ENCODE results near the gene B4GALT6. TPM values are rescaled to one million over a fixed set of nuclear protein-coding genes. Genes with fewer than 3 reads are reported as not detected.

Gene B4GALT6
- total and polyA plus RNA-seq, 3 donors from 2014 or later: 12.1 to 19.5 (median 14.9) TPM

- Histone ChIP-seq H3K4me3 (no peak overlapping the region), H3K27ac (no peak overlapping the region), H3K27me3 (no peaks in the 10 kb centered on the region), H3K36me3 (ENCODE audit: low read depth, missing control alignments) (no peaks in the 10 kb centered on the region), H3K9me3 (no peaks in the 10 kb centered on the region), H3K4me1 (no peaks in the 10 kb centered on the region)
- intact Hi-C loops (cut with DNase I; ENCODE audit: low total_unique reads): no loop called here
- 67 to 75% methylated on average over 1 of the region's 1 CpG for WGBS, 2 donors
- no peak for DNase-seq
- TF ChIP-seq CTCF (IDR thresholded peaks at IDR 0.05): no peak
- no peak for TF ChIP-seq POLR2A (IDR thresholded peaks at IDR 0.05)
Observed at GRCh38 chr18:31680433-31680811, 4.0 kb downstream of the B4GALT6 start.

- Histone ChIP-seq H3K9me3 (no peaks in the 10 kb centered on the region), H3K27ac (no peak overlapping the region), H3K27me3 (no peaks in the 10 kb centered on the region), H3K4me3 (no peak overlapping the region), H3K4me1 (no peaks in the 10 kb centered on the region), H3K36me3 (ENCODE audit: low read depth, missing control alignments) (no peaks in the 10 kb centered on the region)
- TF ChIP-seq POLR2A (IDR thresholded peaks at IDR 0.05): no peak
- no peak for TF ChIP-seq CTCF (IDR thresholded peaks at IDR 0.05)
- 91 to 95% methylated on average over 5 of the region's 5 CpGs for WGBS, 2 donors
- intact Hi-C loops (cut with DNase I; ENCODE audit: low total_unique reads): no loop called here
- DNase-seq: no peak
Observed at GRCh38 chr18:31679791-31680432, 4.5 kb downstream of the B4GALT6 start.

DNA sequence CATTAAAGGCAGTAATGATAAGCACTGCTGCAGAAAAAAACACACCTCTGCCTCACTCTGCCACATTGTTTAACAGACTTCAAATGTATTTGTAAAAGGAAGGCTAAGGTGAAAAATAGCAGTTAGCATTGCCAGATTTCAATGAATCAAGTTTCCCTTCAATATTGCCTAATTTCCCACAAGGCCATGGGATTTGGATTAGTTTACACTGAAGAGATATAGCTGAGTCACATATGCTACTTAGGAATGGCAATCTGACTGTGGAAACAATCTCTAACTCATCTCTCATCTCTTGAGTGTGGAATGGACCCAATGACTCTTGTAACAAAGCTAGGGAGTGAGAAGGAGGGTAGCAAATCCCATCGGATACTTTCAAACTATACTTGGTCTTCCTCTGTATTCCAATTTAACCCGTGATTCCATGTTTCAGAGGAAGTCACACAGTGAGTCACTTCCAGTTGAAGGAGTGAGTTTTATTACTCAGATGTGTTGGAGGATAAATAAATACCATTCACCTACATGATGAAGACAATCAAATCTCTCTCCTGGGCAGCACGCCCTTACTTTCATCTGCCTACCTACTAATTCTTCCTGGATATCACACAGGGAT lies 5.1 kb downstream of the B4GALT6 start:
- H3K27ac ChIP-seq: no peak overlapping the region

DNA sequence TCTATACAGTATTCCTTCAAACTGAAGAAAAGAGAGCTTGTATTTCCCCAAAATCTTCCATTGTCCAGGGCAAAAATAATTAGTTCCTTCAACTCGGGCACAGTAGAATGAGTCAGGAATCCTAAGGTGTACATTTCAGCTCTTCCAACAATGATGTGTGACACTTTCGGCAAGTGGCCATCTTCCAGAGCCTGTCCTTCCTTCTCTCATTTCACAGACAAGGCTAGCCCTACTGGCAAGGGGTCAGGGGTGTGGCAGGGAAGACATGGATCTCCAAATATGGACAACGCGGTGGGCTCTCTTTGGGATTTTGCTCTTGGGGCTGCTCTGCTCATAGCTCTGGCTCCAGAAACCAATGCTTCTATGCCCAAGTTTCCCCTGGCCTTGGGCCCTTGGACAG lies 6.0 kb downstream of the B4GALT6 start:
- no peak for TF ChIP-seq POLR2A (IDR thresholded peaks at IDR 0.05)
- TF ChIP-seq CTCF (IDR thresholded peaks at IDR 0.05): no peak
- H3K4me1 ChIP-seq: no peaks in the 10 kb centered on the region
- no peaks in the 10 kb centered on the region for H3K36me3 ChIP-seq (ENCODE audit: low read depth, missing control alignments)
- H3K27ac ChIP-seq: no peak overlapping the region
- WGBS, 2 donors: 96 to 97% methylated on average over 4 of the region's 4 CpGs
- no peaks in the 10 kb centered on the region for H3K27me3 ChIP-seq
- H3K4me3 ChIP-seq: no peak overlapping the region
- intact Hi-C loops (cut with DNase I; ENCODE audit: low total_unique reads): no loop called here
- H3K9me3 ChIP-seq: no peaks in the 10 kb centered on the region
- no peak for DNase-seq

More for the DNA sequence above, 5.1 kb downstream of the B4GALT6 start:
- intact Hi-C loops (cut with DNase I; ENCODE audit: low total_unique reads): no loop called here
- Histone ChIP-seq H3K27me3 (no peaks in the 10 kb centered on the region), H3K9me3 (no peaks in the 10 kb centered on the region), H3K4me1 (no peaks in the 10 kb centered on the region), H3K36me3 (ENCODE audit: low read depth, missing control alignments) (no peaks in the 10 kb centered on the region), H3K4me3 (no peak overlapping the region)
- TF ChIP-seq POLR2A (IDR thresholded peaks at IDR 0.05) (no peak), CTCF (IDR thresholded peaks at IDR 0.05) (no peak)
- 80 to 81% methylated on average over 3 of the region's 3 CpGs for WGBS, 2 donors
- no peak for DNase-seq

DNA sequence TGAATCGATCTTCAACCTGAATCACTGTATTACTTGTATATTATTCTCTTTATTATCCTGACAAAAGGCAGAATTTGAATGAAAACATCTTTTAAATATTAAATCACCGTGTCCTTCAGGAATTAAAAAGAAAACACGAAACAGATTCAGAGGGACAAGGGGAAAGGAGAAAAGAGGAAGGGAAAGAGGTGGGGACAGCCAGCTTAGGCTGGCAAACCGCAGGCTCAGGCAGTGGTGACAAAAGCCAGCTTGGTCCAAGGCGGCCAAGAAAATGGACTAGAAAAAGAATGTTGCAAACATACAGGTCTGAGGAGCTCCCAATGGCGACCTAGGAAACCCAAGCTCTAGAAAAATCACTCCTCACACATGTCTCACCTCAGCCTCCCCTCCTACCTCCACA lies 6.8 kb downstream of the B4GALT6 start:
- peaks cover 4% of the 10 kb centered on the region for H3K4me1 ChIP-seq
- 84 to 86% methylated on average over 6 of the region's 6 CpGs for WGBS, 2 donors
- no peaks in the 10 kb centered on the region for H3K9me3 ChIP-seq
- no peaks in the 10 kb centered on the region for H3K27me3 ChIP-seq
- intact Hi-C loops (cut with DNase I; ENCODE audit: low total_unique reads): no loop called here
- TF ChIP-seq POLR2A (IDR thresholded peaks at IDR 0.05): no peak
- TF ChIP-seq CTCF (IDR thresholded peaks at IDR 0.05): no peak
- H3K27ac ChIP-seq: no peak overlapping the region
- H3K4me3 ChIP-seq: no peak overlapping the region
- H3K36me3 ChIP-seq (ENCODE audit: low read depth, missing control alignments): no peaks in the 10 kb centered on the region
- DNase-seq: no peak
